CD4-positive, alpha-beta T cell (primary cell): ENCODE measurements around the gene ZNF324B. TPM values are rescaled to one million over a fixed set of nuclear protein-coding genes. Genes with fewer than 3 reads are reported as not detected.

Source experiments
- ATAC-seq: fragments of 200-7000 bp; cut with Tn5 transposase; one replicate; pipeline ENCODE4 v1.10.0; 2022; ENCODE audit warnings: mild to moderate bottlenecking; ENCODE audit not compliant: poor library complexity
- CTCF ChIA-PET: fragments of 350-600 bp; sonication (Branson Sonifier 250); formaldehyde crosslinking; loops from one replicate; lab custom pipeline; 2021; ENCODE audit warnings: antibody characterized with exemption, inconsistent platforms; lab: Charles Lee
- POLR2A ChIA-PET: fragments of 350-600 bp; sonication (Branson Sonifier 250); formaldehyde crosslinking; loops from one replicate; lab custom pipeline; 2021; ENCODE audit warnings: antibody characterized with exemption, inconsistent platforms; lab: Charles Lee
- DNase-seq, 14 experiments: peaks; one replicate each; pipeline ENCODE4 v3.0.0-alpha.2; 2013 to 2020; ENCODE audit warnings: mixed read lengths in 2 of 14
- H3K27ac ChIP-seq, 2 donors: one replicate each; pipeline versions ENCODE4 v1.5.1 to v1.7.0; 2013; ENCODE audit warnings: low read length in 2 of 2, low read depth in 1 of 2, mild to moderate bottlenecking in 1 of 2
- H3K27me3 ChIP-seq, 2 experiments: 1 replicate in 1 of 2; 2 replicates in 1 of 2; pipeline versions ENCODE4 v1.6.1 to v1.7.0; 2013; ENCODE audit warnings: low read length in 2 of 2, control low read depth in 1 of 2, mild to moderate bottlenecking in 1 of 2, moderate library complexity in 1 of 2; ENCODE audit not compliant: insufficient read depth in 2 of 2, control insufficient read depth in 1 of 2
- H3K36me3 ChIP-seq: one replicate; pipeline ENCODE4 v1.6.1; 2013; ENCODE audit warnings: low read length, control low read depth; ENCODE audit not compliant: insufficient read depth
- H3K4me1 ChIP-seq: one replicate; pipeline ENCODE4 v1.6.1; 2013; ENCODE audit warnings: low read length, control low read depth; ENCODE audit not compliant: insufficient read depth
- H3K4me3 ChIP-seq: one replicate; pipeline ENCODE4 v1.5.1; 2013; ENCODE audit warnings: mild to moderate bottlenecking, low read length, moderate library complexity
- H3K9me3 ChIP-seq, 2 experiments: 1 replicate in 1 of 2; 2 replicates in 1 of 2; pipeline versions ENCODE4 v1.6.1 to v1.7.0; 2013; ENCODE audit warnings: low read length in 2 of 2, mild to moderate bottlenecking in 2 of 2, control low read depth in 1 of 2, moderate library complexity in 1 of 2; ENCODE audit not compliant: control insufficient read depth in 1 of 2, insufficient read depth in 1 of 2
- H3K27ac Mint-ChIP-seq: one replicate; pipeline ENCODE4 v1.8.0; 2020; ENCODE audit warnings: mixed read lengths
- H3K27me3 Mint-ChIP-seq: one replicate; pipeline ENCODE4 v1.8.0; 2021; ENCODE audit warnings: mixed read lengths
- H3K36me3 Mint-ChIP-seq: one replicate; pipeline ENCODE4 v1.8.0; 2021; ENCODE audit warnings: low read depth, mixed read lengths
- H3K4me1 Mint-ChIP-seq: one replicate; pipeline ENCODE4 v1.8.0; 2021; ENCODE audit warnings: low read depth, mixed read lengths
- H3K4me3 Mint-ChIP-seq: one replicate; pipeline ENCODE4 v1.8.0; 2020; ENCODE audit warnings: mild to moderate bottlenecking, mixed read lengths
- H3K9me3 Mint-ChIP-seq: one replicate; pipeline ENCODE4 v1.8.0; 2020; ENCODE audit warnings: mixed read lengths
- CTCF ChIP-seq: fragments of 200-600 bp; IDR thresholded peaks from one replicate; pipeline ENCODE4 v1.8.0; 2022; ENCODE audit warnings: antibody characterized with exemption, mild to moderate bottlenecking
- intact Hi-C, 2 experiments: fragments of 100-400 bp; cut with DNase I in 1 of 2; cut with micrococcal nuclease in 1 of 2; formaldehyde crosslinking; loops; one replicate each; pipeline versions ENCODE4 v1.15.1 to v1.9.0; 2023 to 2025; cut with DNase I, micrococcal nuclease
- total RNA-seq, 174 experiments: library from RNA in 2 of 174; stranded (reverse) in 2 of 174; gene quantifications; one replicate each; pipeline ENCODE4 v1.2.3 and lab custom pipeline; 2021 to 2026

The ZNF324B gene
- total RNA-seq, 2 experiments from 2014 or later: 6.3 to 7.6 TPM

- H3K9me3 Mint-ChIP-seq: no peaks in the 10 kb centered on the region
- peak overlapping the region; percentile 83 for H3K27ac Mint-ChIP-seq
- Histone ChIP-seq H3K36me3 (peaks cover 12% of the 10 kb centered on the region), H3K9me3 (no peaks in the 10 kb centered on the region), H3K27me3 (no peaks in the 10 kb centered on the region), H3K4me1 (peaks cover 20% of the 10 kb centered on the region), H3K4me3 (peak overlapping the region; percentile 68), H3K27ac (no peak overlapping the region)
- H3K4me1 Mint-ChIP-seq: peaks cover 22% of the 10 kb centered on the region
- H3K27me3 Mint-ChIP-seq: no peaks in the 10 kb centered on the region
- peaks cover 22% of the 10 kb centered on the region for H3K36me3 Mint-ChIP-seq
- ChIA-PET CTCF (interaction anchor here (1.6 kb wide), 1 partner anchor 48 kb away, joined by 6 read pairs; no protein-coding TSS in a partner anchor), POLR2A (interaction anchor here (0.7 to 1.0 kb wide), 3 partner anchors 9 to 15 kb away, joined by 3 read pairs; partner anchors contain the start of gene ZNF324B)
- no peak for TF ChIP-seq CTCF
- intact Hi-C loops: loop anchor here (1.0 to 5.0 kb wide), 5 partner anchors 9 to 79 kb away; partner anchors contain the start of genes RPS5 (in 1 of the 2), ZNF132 (in 1 of the 2) and ZNF324B (in 1 of the 2)
- DNase-seq: no peak
- ATAC-seq: peak; percentile 14
- peak overlapping the region; percentile 93 for H3K4me3 Mint-ChIP-seq
Observed at GRCh38 chr19:58466089-58466759, 14.8 kb downstream of the ZNF324B start.

GRCh38 chr19:58466760-58467589 lies 15.6 kb downstream of the ZNF324B start, which contains the start of gene ZNF324:
Gene ZNF324 (plus strand): TSS chr19:58467080. CDS start chr19:58469186, 2,106 bp downstream.
- peak; percentile 94 to 98 (median 97) for DNase-seq
- Histone ChIP-seq H3K4me3 (peak within 1 kb of the TSS; percentile 68), H3K27ac (peak within 1 kb of the TSS; percentile 62 to 81), H3K36me3 (peaks cover 14% of the 10 kb centered on the region), H3K9me3 (no peaks in the 10 kb centered on the region), H3K27me3 (no peaks in the 10 kb centered on the region), H3K4me1 (peaks cover 20% of the 10 kb centered on the region)
- H3K9me3 Mint-ChIP-seq: no peaks in the 10 kb centered on the region
- no peaks in the 10 kb centered on the region for H3K27me3 Mint-ChIP-seq
- ChIA-PET POLR2A (interaction anchor here (0.6 to 1.3 kb wide), 5 partner anchors 9 to 27 kb away, joined by 3 to 5 read pairs (median 3); partner anchors contain the start of genes ZNF132, ZNF324B and ZNF446), CTCF (interaction anchor here (0.7 to 1.6 kb wide), 2 partner anchors 47 to 114 kb away, joined by 3 to 6 read pairs; no protein-coding TSS in a partner anchor)
- peak within 1 kb of the TSS; percentile 83 for H3K27ac Mint-ChIP-seq
- peaks cover 22% of the 10 kb centered on the region for H3K4me1 Mint-ChIP-seq
- peaks cover 23% of the 10 kb centered on the region for H3K36me3 Mint-ChIP-seq
- TF ChIP-seq CTCF: no peak
- intact Hi-C loops: loop anchor here (1.0 to 5.0 kb wide), 5 partner anchors 8 to 80 kb away; partner anchors contain the start of genes RPS5 (in 1 of the 2), ZNF132 (in 1 of the 2) and ZNF324B (in 1 of the 2)
- peak within 1 kb of the TSS; percentile 93 for H3K4me3 Mint-ChIP-seq
- ATAC-seq: peak; percentile 93

GRCh38 chr19:58468216-58468839 lies 16.9 kb downstream of the ZNF324B start:
- peaks cover 35% of the 10 kb centered on the region for H3K36me3 Mint-ChIP-seq
- POLR2A ChIA-PET: interaction anchor here (1.3 kb wide), 1 partner anchor 17 kb away, joined by 3 read pairs; the partner anchor contains the start of gene ZNF324B

More at GRCh38 chr19:58468216-58468839, 16.9 kb downstream of the ZNF324B start:
- H3K9me3 Mint-ChIP-seq: no peaks in the 10 kb centered on the region
- H3K27me3 Mint-ChIP-seq: no peaks in the 10 kb centered on the region
- no peak for TF ChIP-seq CTCF
- Histone ChIP-seq H3K36me3 (peaks cover 26% of the 10 kb centered on the region), H3K4me1 (peaks cover 20% of the 10 kb centered on the region), H3K9me3 (no peaks in the 10 kb centered on the region), H3K4me3 (no peak overlapping the region), H3K27ac (no peak overlapping the region), H3K27me3 (no peaks in the 10 kb centered on the region)
- H3K27ac Mint-ChIP-seq: peak overlapping the region; percentile 39
- peaks cover 22% of the 10 kb centered on the region for H3K4me1 Mint-ChIP-seq
- DNase-seq (no peak), ATAC-seq (no peak)
- intact Hi-C loops: loop anchor here in 1 of 2 experiments (5.0 kb wide), 1 partner anchor 81 kb away; the partner anchor contains the start of gene RPS5
- CTCF ChIA-PET: interaction anchor here (1.5 kb wide), 1 partner anchor 52 kb away, joined by 3 read pairs; the partner anchor contains the start of gene ZBTB45
- peak overlapping the region; percentile 93 for H3K4me3 Mint-ChIP-seq
